ENCODE data around the gene SRRM2.

GRCh38 chr16:2748757-2749455 lies 3.5 kb upstream of the SRRM2 start:
- no peak for TF ChIP-seq CTCF (IDR thresholded peaks at IDR 0.05)
- no peak for TF ChIP-seq POLR2A (IDR thresholded peaks at IDR 0.05)
